HEK293T (cell line): ENCODE measurements around the gene C16orf90.
"Not testable (repeated sequence)": the region's sequence is repeated elsewhere in the genome, so short reads cannot be mapped to it uniquely, and the experiment has no call there.

Experiments used
- ARNT ChIP-seq: fragments of 450-650 bp; IDR thresholded peaks from 2 replicates; pipeline ENCODE4 v1.6.1; 2017; ENCODE audit warnings: mild to moderate bottlenecking
- CTBP1 ChIP-seq: fragments of 450-650 bp; IDR thresholded peaks from 2 replicates; pipeline ENCODE4 v1.6.1; 2016; ENCODE audit warnings: borderline replicate concordance
- FOXA1 ChIP-seq: fragments of 450-650 bp; IDR thresholded peaks from 2 replicates; pipeline ENCODE4 v1.6.1; 2016; ENCODE audit warnings: mild to moderate bottlenecking
- FOXK2 ChIP-seq: fragments of 450-650 bp; IDR thresholded peaks from 2 replicates; pipeline ENCODE4 v1.6.1; 2016; ENCODE audit warnings: mild to moderate bottlenecking
- FOXM1 ChIP-seq: fragments of 450-650 bp; IDR thresholded peaks from 2 replicates; pipeline ENCODE4 v1.6.1; 2017; ENCODE audit warnings: mild to moderate bottlenecking, borderline replicate concordance
- L3MBTL2 ChIP-seq: fragments of 450-650 bp; conservative IDR thresholded peaks from 2 replicates; pipeline ENCODE4 v1.6.1; 2016; ENCODE audit warnings: mild to moderate bottlenecking
- LEF1 ChIP-seq: fragments of 450-650 bp; IDR thresholded peaks from 2 replicates; pipeline ENCODE4 v1.6.1; 2017; ENCODE audit warnings: mild to moderate bottlenecking, borderline replicate concordance
- NFRKB ChIP-seq: fragments of 450-650 bp; IDR thresholded peaks from 2 replicates; pipeline ENCODE4 v1.6.1; 2016; ENCODE audit warnings: mild to moderate bottlenecking, moderate library complexity
- PKNOX1 ChIP-seq: fragments of 450-650 bp; IDR thresholded peaks from 2 replicates; pipeline ENCODE4 v1.6.1; 2016
- SP1 ChIP-seq: fragments of 450-650 bp; IDR thresholded peaks from 2 replicates; pipeline ENCODE4 v1.6.1; 2017

- not testable (repeated sequence) for TF ChIP-seq LEF1, PKNOX1, FOXA1, FOXM1, L3MBTL2, CTBP1, ARNT, NFRKB, SP1, FOXK2
Observed at GRCh38 chr16:3473596-3473943, 21.7 kb downstream of the C16orf90 start.
